ENCODE measurements around the gene BCL7C.

- no peak for TF ChIP-seq GATA2 (IDR thresholded peaks at IDR 0.05; ENCODE audit: low read depth, low read length)
- TF ChIP-seq GATA3 (IDR thresholded peaks at IDR 0.05; ENCODE audit: low read depth, low read length): no peak
These were observed 29.2 kb upstream of the BCL7C start for GRCh38 chr16:30922960-30923535.
